Right lobe of liver (tissue), 6 donors: ENCODE measurements around the gene ICA1. TPM values are rescaled to one million over a fixed set of nuclear protein-coding genes. Genes with fewer than 3 reads are reported as not detected.
"Not testable (repeated sequence)": the region's sequence is repeated elsewhere in the genome, so short reads cannot be mapped to it uniquely, and the experiment has no call there.

Source experiments
- ATAC-seq, 4 donors: fragments of 200-7000 bp; cut with Tn5 transposase; one replicate each; pipeline ENCODE4 v1.9.1; 2020; ENCODE audit warnings: mild to moderate bottlenecking in 4 of 4, moderate library complexity in 4 of 4
- DNase-seq, 3 donors: peaks; one replicate each; pipeline ENCODE4 v3.0.0-alpha.2; 2020
- H3K27ac ChIP-seq, 3 donors: fragments of 200-600 bp; one replicate each; pipeline ENCODE4 v1.8.0; 2022
- H3K27me3 ChIP-seq, 2 donors: fragments of 200-600 bp; one replicate each; pipeline ENCODE4 v1.8.0; 2022
- H3K36me3 ChIP-seq, 4 donors: fragments of 200-600 bp; sonication (generic) in 1 of 4; one replicate each; pipeline versions ENCODE4 v1.5.1 to v1.8.0; 2017 to 2022; ENCODE audit warnings: control low read depth in 1 of 4
- H3K4me1 ChIP-seq, 4 donors: fragments of 200-600 bp; sonication (generic) in 1 of 4; one replicate each; pipeline versions ENCODE4 v1.5.1 to v1.8.0; 2017 to 2022; ENCODE audit warnings: control low read depth in 1 of 4
- H3K4me3 ChIP-seq, 3 donors: fragments of 200-600 bp; one replicate each; pipeline ENCODE4 v1.8.0; 2022
- H3K9me3 ChIP-seq, 4 donors: fragments of 200-600 bp; sonication (generic) in 1 of 4; one replicate each; pipeline versions ENCODE4 v1.5.1 to v1.8.0; 2017 to 2022; ENCODE audit warnings: control low read depth in 1 of 4
- CTCF ChIP-seq, 4 donors: fragments of 200-600 bp in 3 of 4; fragments of 450-650 bp in 1 of 4; IDR thresholded peaks; one replicate each; pipeline versions ENCODE4 v1.5.1 to v1.8.0; 2016 to 2022; ENCODE audit warnings: antibody characterized with exemption in 4 of 4, mild to moderate bottlenecking in 2 of 4
- POLR2A ChIP-seq: fragments of 450-650 bp; IDR thresholded peaks from one replicate; pipeline ENCODE4 v1.6.1; 2017; ENCODE audit warnings: antibody characterized with exemption, mild to moderate bottlenecking
- WGBS: methylation state at CpG from one replicate; pipeline ENCODE4 v1.1.6; 2018; ENCODE audit warnings: low coverage, low lambda C conversion rate; ENCODE audit not compliant: insufficient coverage; ENCODE audit errors: missing lambda C conversion rate; 5-methylcytosine and 5-hydroxymethylcytosine counted together
- intact Hi-C, 2 donors: fragments of 100-400 bp; cut with DNase I; formaldehyde crosslinking; loops; one replicate each; pipeline versions ENCODE4 v1.11.2 to v1.14.1; 2022
- small RNA-seq, 2 experiments: library from RNA; depleted of rRNA; stranded (forward); fragments of <200 nt; gene quantifications; one replicate each; pipeline ENCODE3, GENCODE V24; 2016
- total RNA-seq, 6 experiments: library from RNA; depleted of rRNA in 2 of 6; stranded (reverse); fragments of >200 nt in 2 of 6; fragmentation: NEBNext Ultra II Directional in 3 of 6; extraction: Animal tissue kit (Norgen Biotek cat#: 25700) in 3 of 6; gene quantifications; one replicate each; pipeline versions ENCODE4 v1.1.0 to v1.2.4, GENCODE V29; 2016 to 2023
- donor health status: DM: no; HTN: yes; CAD: no.
- donor health status: DM: no; HTN: no; CAD: no.
- donor health status: DM: no; HTN: no; CAD: no.
- donor health status: DM: no; HTN: yes; CAD: no.
- donor health status: DM: no; HTN: yes; CAD: no.

Gene ICA1
- total RNA-seq, 6 experiments from 2014 or later, result 0.95 to 15.0 (median 7.3) TPM

DNA sequence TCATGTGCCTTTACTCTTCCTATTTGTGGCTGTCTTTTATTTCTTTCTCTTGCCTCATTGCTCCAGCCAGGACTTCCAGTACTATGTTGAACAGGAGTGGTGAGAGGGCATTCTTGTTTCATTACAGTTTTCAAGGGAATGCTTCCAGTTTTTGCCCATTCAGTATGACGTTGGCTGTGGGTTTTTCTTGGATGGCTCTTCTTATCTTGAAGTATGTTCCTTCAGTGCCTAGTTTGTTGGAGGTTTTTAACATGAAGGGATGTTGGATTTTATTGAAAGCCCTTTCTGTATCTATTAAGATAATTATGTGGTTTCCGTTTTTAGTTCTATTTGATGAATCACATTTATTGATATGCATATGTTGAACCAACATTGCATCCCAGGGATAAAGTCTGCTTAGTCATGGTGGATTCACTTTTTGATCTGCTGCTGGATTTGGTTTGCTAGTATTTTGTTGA, 196.6 kb downstream of the ICA1 start:
- no peak for TF ChIP-seq CTCF (IDR thresholded peaks at IDR 0.05)
- TF ChIP-seq POLR2A, result no peak
- no peaks in the 10 kb centered on the region for H3K36me3 ChIP-seq
- H3K4me1 ChIP-seq, result no peaks in the 10 kb centered on the region
- 82% methylated on average over 2 of the region's 2 CpGs for WGBS
- no peaks in the 10 kb centered on the region for H3K9me3 ChIP-seq
- intact Hi-C loops, result no loop called here
- H3K27ac ChIP-seq, result no peak overlapping the region
- DNase-seq, result no peak
- no peak for ATAC-seq
- H3K27me3 ChIP-seq, result no peaks in the 10 kb centered on the region
- no peak overlapping the region for H3K4me3 ChIP-seq

- no peaks in the 10 kb centered on the region for H3K9me3 ChIP-seq
- DNase-seq, result no peak
- no peaks in the 10 kb centered on the region for H3K27me3 ChIP-seq
- H3K4me1 ChIP-seq, result no peaks in the 10 kb centered on the region
- TF ChIP-seq POLR2A (no peak), CTCF (IDR thresholded peaks at IDR 0.05) (no peak)
- no peak overlapping the region for H3K27ac ChIP-seq
- ATAC-seq, result no peak
- no peaks in the 10 kb centered on the region for H3K36me3 ChIP-seq
- H3K4me3 ChIP-seq, result no peak overlapping the region
- intact Hi-C loops, result no loop called here
- WGBS, result 97% methylated on average over 7 of the region's 12 CpGs
These were observed 197.1 kb downstream of the ICA1 start for GRCh38 chr7:8064828-8065227.

DNA sequence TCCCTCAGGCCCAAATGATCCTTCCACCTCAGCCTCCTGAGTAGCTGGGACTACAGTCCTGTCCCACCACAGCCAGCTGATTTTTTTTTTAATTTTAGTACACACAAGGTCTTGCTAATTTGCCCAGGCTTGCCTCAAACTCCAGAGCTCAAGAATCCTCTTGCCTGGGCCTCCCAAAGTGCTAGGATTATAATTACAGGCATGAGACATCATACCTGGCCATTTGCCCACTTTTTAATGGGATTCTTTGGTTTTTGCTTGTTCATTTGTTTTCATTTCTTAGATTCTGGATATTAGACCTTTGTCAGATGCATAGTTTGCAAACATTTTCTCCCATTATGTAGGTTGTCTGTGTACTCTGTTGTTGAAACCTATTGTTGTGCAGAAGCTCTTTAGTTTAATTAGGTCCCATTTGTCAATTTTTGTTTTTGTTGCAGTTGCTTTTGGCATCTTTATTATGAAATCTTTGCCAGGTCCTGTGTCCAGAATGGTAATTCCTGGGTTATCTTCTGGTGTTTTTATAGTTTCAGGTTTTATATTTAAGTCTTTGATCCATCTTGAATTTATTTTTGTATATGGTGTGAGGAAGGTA, 198.2 kb downstream of the ICA1 start:
- no peaks in the 10 kb centered on the region for H3K4me1 ChIP-seq
- H3K4me3 ChIP-seq, result no peak overlapping the region
- H3K27ac ChIP-seq, result no peak overlapping the region
- intact Hi-C loops, result no loop called here
- no peak for TF ChIP-seq CTCF (IDR thresholded peaks at IDR 0.05)
- TF ChIP-seq POLR2A, result no peak
- H3K27me3 ChIP-seq, result no peaks in the 10 kb centered on the region
- no peak for DNase-seq
- no peak for ATAC-seq
- no peaks in the 10 kb centered on the region for H3K9me3 ChIP-seq
- no peaks in the 10 kb centered on the region for H3K36me3 ChIP-seq

DNA sequence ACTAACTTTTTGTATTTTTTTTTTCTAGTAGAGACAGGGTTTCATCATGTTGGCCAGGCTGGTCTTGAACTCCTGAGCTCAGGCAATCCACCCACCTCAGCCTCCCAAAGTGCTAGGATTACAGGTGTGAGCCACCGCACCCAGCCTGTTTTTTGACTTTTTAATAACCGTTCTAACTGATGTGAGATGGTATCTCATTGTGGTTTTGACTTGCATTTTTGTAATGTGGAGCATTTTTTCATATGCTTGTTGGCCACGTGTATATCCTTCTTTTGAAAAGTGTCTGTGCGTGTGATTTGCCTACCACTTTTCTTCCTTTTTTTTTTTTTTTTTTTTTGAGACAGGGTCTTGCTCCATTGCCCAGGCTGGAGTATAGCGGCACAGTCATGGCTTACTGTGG, 198.7 kb downstream of the ICA1 start:
- intact Hi-C loops, H3K9me3 ChIP-seq, H3K4me3 ChIP-seq, ATAC-seq, DNase-seq, H3K27me3 ChIP-seq, H3K36me3 ChIP-seq, H3K27ac ChIP-seq, H3K4me1 ChIP-seq: not testable (repeated sequence)
- 75% methylated on average over 4 of the region's 5 CpGs for WGBS

Small RNA genes within 50 kb of the gene (small RNA-seq; reads per million reads assigned to genes)
- gene AC007009.1, result 0 reads per million in 2 experiments

Other genes with a start within 250 kb of the ICA1 start
- gene NXPH1, start 171.4 kb upstream of the ICA1 start, total RNA-seq, result not detected